WTC11 (cell line): Measurements from ENCODE around the gene ANXA2. TPM values are rescaled to one million over a fixed set of nuclear protein-coding genes. Genes with fewer than 3 reads are reported as not detected.

ENCODE experiments used
- ATAC-seq: fragments of 200-7000 bp; cut with Tn5 transposase; 2 replicates; pipeline ENCODE4 v1.10.0; 2021; ENCODE audit warnings: mild to moderate bottlenecking, moderate library complexity
- CTCF ChIA-PET: fragments of 300-600 bp; sonication (Branson Sonifier 250); formaldehyde crosslinking; loops from one replicate; lab custom pipeline; 2021; ENCODE audit warnings: antibody characterized with exemption; lab: Charles Lee
- POLR2A ChIA-PET: fragments of 350-600 bp; sonication (Branson Sonifier 250); formaldehyde crosslinking; loops from one replicate; lab custom pipeline; 2021; ENCODE audit warnings: antibody characterized with exemption; lab: Charles Lee
- DNase-seq: peaks from one replicate; pipeline ENCODE4 v3.0.0; 2021; ENCODE audit warnings: low spot score
- H3K27ac Mint-ChIP-seq: 2 replicates; pipeline ENCODE4 v1.8.0; 2021; ENCODE audit warnings: mixed read lengths
- H3K27me3 Mint-ChIP-seq: 2 replicates; pipeline ENCODE4 v1.8.0; 2021; ENCODE audit warnings: low read depth, mild to moderate bottlenecking, moderate library complexity, mixed read lengths
- H3K36me3 Mint-ChIP-seq: 2 replicates; pipeline ENCODE4 v1.8.0; 2021; ENCODE audit warnings: mixed read lengths
- H3K4me1 Mint-ChIP-seq: 2 replicates; pipeline ENCODE4 v1.8.0; 2022; ENCODE audit warnings: mixed read lengths
- H3K4me3 Mint-ChIP-seq: 2 replicates; pipeline ENCODE4 v1.8.0; 2021; ENCODE audit warnings: mild to moderate bottlenecking, moderate library complexity, mixed read lengths
- H3K9me3 Mint-ChIP-seq: 2 replicates; pipeline ENCODE4 v1.8.0; 2021; ENCODE audit warnings: mixed read lengths
- ARID4B ChIP-seq: sonication (generic); formaldehyde crosslinking; IDR thresholded peaks from 2 replicates; pipeline ENCODE4 v1.8.0; 2023; ENCODE audit warnings: missing genetic modification reagents, mild to moderate bottlenecking, borderline replicate concordance
- CREM ChIP-seq: sonication (generic); formaldehyde crosslinking; IDR thresholded peaks from 2 replicates; pipeline ENCODE4 v1.8.1; 2022; ENCODE audit warnings: mild to moderate bottlenecking, missing genetic modification reagents, moderate library complexity
- EMX1 ChIP-seq: fragments of 250-450 bp; sonication (Bioruptor Pico); IDR thresholded peaks from 2 replicates; pipeline ENCODE4 v1.8.0; 2021; ENCODE audit warnings: mild to moderate bottlenecking
- GTF2I ChIP-seq: fragments of 250-450 bp; sonication (Bioruptor Pico); conservative IDR thresholded peaks from 2 replicates; pipeline ENCODE4 v1.4.0; 2021; ENCODE audit warnings: mild to moderate bottlenecking
- IRF2 ChIP-seq: sonication (generic); formaldehyde crosslinking; IDR thresholded peaks from 2 replicates; pipeline ENCODE4 v1.8.0; 2022; ENCODE audit warnings: low read depth, missing genetic modification reagents, borderline replicate concordance
- MXD4 ChIP-seq: fragments of 250-450 bp; sonication (Bioruptor Pico); IDR thresholded peaks from 2 replicates; pipeline ENCODE4 v1.8.0; 2021; ENCODE audit warnings: mild to moderate bottlenecking, moderate library complexity, borderline replicate concordance
- SP1 ChIP-seq: sonication (generic); formaldehyde crosslinking; conservative IDR thresholded peaks from 2 replicates; pipeline ENCODE4 v1.8.1; 2022; ENCODE audit warnings: missing genetic modification reagents
- TP53 ChIP-seq: sonication (generic); formaldehyde crosslinking; IDR thresholded peaks from 2 replicates; pipeline ENCODE4 v1.8.1; 2023; ENCODE audit warnings: mild to moderate bottlenecking, missing genetic modification reagents
- USF1 ChIP-seq: sonication (generic); formaldehyde crosslinking; IDR thresholded peaks from 2 replicates; pipeline ENCODE4 v1.8.0; 2022; ENCODE audit warnings: mild to moderate bottlenecking, missing genetic modification reagents
- ZBTB21 ChIP-seq: sonication (generic); formaldehyde crosslinking; IDR thresholded peaks from 2 replicates; pipeline ENCODE4 v1.8.1; 2023; ENCODE audit warnings: mild to moderate bottlenecking, missing genetic modification reagents, borderline replicate concordance
- ZNF263 ChIP-seq: sonication (generic); formaldehyde crosslinking; IDR thresholded peaks from 2 replicates; pipeline ENCODE4 v1.8.1; 2022; ENCODE audit warnings: low read depth, mild to moderate bottlenecking, moderate library complexity, missing genetic modification reagents
- ZNF416 ChIP-seq: fragments of 250-450 bp; sonication (Bioruptor Pico); IDR thresholded peaks from 2 replicates; pipeline ENCODE4 v1.9.0; 2021; ENCODE audit warnings: mild to moderate bottlenecking, inconsistent platforms
- total RNA-seq: library from RNA; stranded (reverse); gene quantifications from 3 replicates; pipeline ENCODE4 v1.2.3, GENCODE V29; 2021
- TF ChIP-seq, protein P1 (sequence below): sonication (generic); formaldehyde crosslinking; IDR thresholded peaks from 2 replicates; pipeline ENCODE4 v1.8.1; 2022; ENCODE audit warnings: low read depth, missing genetic modification reagents, borderline replicate concordance
- TF ChIP-seq, protein P2 (sequence below): sonication (generic); formaldehyde crosslinking; IDR thresholded peaks from 2 replicates; pipeline ENCODE4 v1.8.1; 2022; ENCODE audit warnings: missing genetic modification reagents, borderline replicate concordance
- TF ChIP-seq, protein P3 (sequence below): sonication (generic); formaldehyde crosslinking; IDR thresholded peaks from 2 replicates; pipeline ENCODE4 v1.8.1; 2023; ENCODE audit warnings: mild to moderate bottlenecking, missing genetic modification reagents

The ANXA2 gene
- total RNA-seq, 1 experiment from 2014 or later, result 152 TPM

- no peak overlapping the region for H3K4me3 Mint-ChIP-seq
- POLR2A ChIA-PET, result interaction anchor here (0.6 to 0.8 kb wide), 3 partner anchors 55 to 322 kb away, joined by 3 to 4 read pairs (median 3); partner anchors contain the start of gene FOXB1
- ATAC-seq (no peak), DNase-seq (no peak)
- H3K27me3 Mint-ChIP-seq, result no peaks in the 10 kb centered on the region
- H3K36me3 Mint-ChIP-seq, result no peaks in the 10 kb centered on the region
- no peak overlapping the region for H3K27ac Mint-ChIP-seq
- H3K9me3 Mint-ChIP-seq, result no peaks in the 10 kb centered on the region
- TF ChIP-seq MXD4 (CRISPR knock-in tag), result no peak
- TF ChIP-seq, all 79 proteins: peak for 0
- H3K4me1 Mint-ChIP-seq, result peaks cover 47% of the 10 kb centered on the region
- CTCF ChIA-PET, result interaction anchor here (0.6 to 4.6 kb wide), 32 partner anchors 9 to 636 kb away, joined by 3 to 44 read pairs (median 4); partner anchors contain the start of gene FOXB1
These were observed 71.9 kb downstream of the ANXA2 start for GRCh38 chr15:60325905-60326304.

GRCh38 chr15:60324706-60325438, 72.9 kb downstream of the ANXA2 start:
- ChIA-PET CTCF (interaction anchor here (0.5 to 4.6 kb wide), 18 partner anchors 52 to 601 kb away, joined by 3 to 44 read pairs (median 6); partner anchors contain the start of gene FOXB1), POLR2A (interaction anchor here (1.0 kb wide), 1 partner anchor 321 kb away, joined by 3 read pairs; the partner anchor contains the start of gene FOXB1)
- H3K9me3 Mint-ChIP-seq, result no peaks in the 10 kb centered on the region
- peaks cover 47% of the 10 kb centered on the region for H3K4me1 Mint-ChIP-seq
- DNase-seq, result no peak
- no peak for ATAC-seq
- no peak overlapping the region; the same call in 1 of the 2 replicates for H3K27ac Mint-ChIP-seq
- no peak overlapping the region for H3K4me3 Mint-ChIP-seq
- no peaks in the 10 kb centered on the region for H3K36me3 Mint-ChIP-seq
- no peaks in the 10 kb centered on the region for H3K27me3 Mint-ChIP-seq
- no peak for TF ChIP-seq ZBTB21 (CRISPR knock-in tag)
- TF ChIP-seq TP53 (CRISPR knock-in tag), result no peak
- TF ChIP-seq, protein P1, sequence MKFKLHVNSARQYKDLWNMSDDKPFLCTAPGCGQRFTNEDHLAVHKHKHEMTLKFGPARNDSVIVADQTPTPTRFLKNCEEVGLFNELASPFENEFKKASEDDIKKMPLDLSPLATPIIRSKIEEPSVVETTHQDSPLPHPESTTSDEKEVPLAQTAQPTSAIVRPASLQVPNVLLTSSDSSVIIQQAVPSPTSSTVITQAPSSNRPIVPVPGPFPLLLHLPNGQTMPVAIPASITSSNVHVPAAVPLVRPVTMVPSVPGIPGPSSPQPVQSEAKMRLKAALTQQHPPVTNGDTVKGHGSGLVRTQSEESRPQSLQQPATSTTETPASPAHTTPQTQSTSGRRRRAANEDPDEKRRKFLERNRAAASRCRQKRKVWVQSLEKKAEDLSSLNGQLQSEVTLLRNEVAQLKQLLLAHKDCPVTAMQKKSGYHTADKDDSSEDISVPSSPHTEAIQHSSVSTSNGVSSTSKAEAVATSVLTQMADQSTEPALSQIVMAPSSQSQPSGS (CRISPR knock-in tag), result no peak
- no peak for TF ChIP-seq ZNF416 (CRISPR knock-in tag)
- no peak for TF ChIP-seq IRF2
- no peak for TF ChIP-seq USF1
- TF ChIP-seq ZNF263 (CRISPR knock-in tag), result no peak
- no peak for TF ChIP-seq GTF2I (CRISPR knock-in tag)
- no peak for TF ChIP-seq SP1 (CRISPR knock-in tag)
- TF ChIP-seq, protein P2, sequence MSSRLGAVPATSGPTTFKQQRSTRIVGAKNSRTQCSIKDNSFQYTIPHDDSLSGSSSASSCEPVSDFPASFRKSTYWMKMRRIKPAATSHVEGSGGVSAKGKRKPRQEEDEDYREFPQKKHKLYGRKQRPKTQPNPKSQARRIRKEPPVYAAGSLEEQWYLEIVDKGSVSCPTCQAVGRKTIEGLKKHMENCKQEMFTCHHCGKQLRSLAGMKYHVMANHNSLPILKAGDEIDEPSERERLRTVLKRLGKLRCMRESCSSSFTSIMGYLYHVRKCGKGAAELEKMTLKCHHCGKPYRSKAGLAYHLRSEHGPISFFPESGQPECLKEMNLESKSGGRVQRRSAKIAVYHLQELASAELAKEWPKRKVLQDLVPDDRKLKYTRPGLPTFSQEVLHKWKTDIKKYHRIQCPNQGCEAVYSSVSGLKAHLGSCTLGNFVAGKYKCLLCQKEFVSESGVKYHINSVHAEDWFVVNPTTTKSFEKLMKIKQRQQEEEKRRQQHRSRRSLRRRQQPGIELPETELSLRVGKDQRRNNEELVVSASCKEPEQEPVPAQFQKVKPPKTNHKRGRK (CRISPR knock-in tag), result no peak
- TF ChIP-seq ARID4B (CRISPR knock-in tag), result no peak
- TF ChIP-seq EMX1 (CRISPR knock-in tag), result no peak
- TF ChIP-seq MXD4 (CRISPR knock-in tag), result no peak
- TF ChIP-seq CREM (CRISPR knock-in tag), result no peak
- TF ChIP-seq, protein P3, sequence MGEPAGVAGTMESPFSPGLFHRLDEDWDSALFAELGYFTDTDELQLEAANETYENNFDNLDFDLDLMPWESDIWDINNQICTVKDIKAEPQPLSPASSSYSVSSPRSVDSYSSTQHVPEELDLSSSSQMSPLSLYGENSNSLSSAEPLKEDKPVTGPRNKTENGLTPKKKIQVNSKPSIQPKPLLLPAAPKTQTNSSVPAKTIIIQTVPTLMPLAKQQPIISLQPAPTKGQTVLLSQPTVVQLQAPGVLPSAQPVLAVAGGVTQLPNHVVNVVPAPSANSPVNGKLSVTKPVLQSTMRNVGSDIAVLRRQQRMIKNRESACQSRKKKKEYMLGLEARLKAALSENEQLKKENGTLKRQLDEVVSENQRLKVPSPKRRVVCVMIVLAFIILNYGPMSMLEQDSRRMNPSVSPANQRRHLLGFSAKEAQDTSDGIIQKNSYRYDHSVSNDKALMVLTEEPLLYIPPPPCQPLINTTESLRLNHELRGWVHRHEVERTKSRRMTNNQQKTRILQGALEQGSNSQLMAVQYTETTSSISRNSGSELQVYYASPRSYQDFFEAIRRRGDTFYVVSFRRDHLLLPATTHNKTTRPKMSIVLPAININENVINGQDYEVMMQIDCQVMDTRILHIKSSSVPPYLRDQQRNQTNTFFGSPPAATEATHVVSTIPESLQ (CRISPR knock-in tag), result no peak
- TF ChIP-seq, all 79 proteins: peak for 0
